Nephron (organoid): ENCODE data around the gene KDM4D.
"Not testable (repeated sequence)": the region's sequence is repeated elsewhere in the genome, so short reads cannot be mapped to it uniquely, and the experiment has no call there.

ENCODE experiments used
- H3K27ac Mint-ChIP-seq, 3 experiments: 2 replicates each; pipeline ENCODE4 v1.8.0; 2020; ENCODE audit warnings: mixed read lengths in 3 of 3, mild to moderate bottlenecking in 2 of 3, moderate library complexity in 1 of 3
- H3K27me3 Mint-ChIP-seq: 2 replicates; pipeline ENCODE4 v1.8.0; 2021; ENCODE audit warnings: low read depth, mild to moderate bottlenecking, moderate library complexity, mixed read lengths
- H3K36me3 Mint-ChIP-seq: 2 replicates; pipeline ENCODE4 v1.8.0; 2020; ENCODE audit warnings: low read depth, mixed read lengths
- H3K4me1 Mint-ChIP-seq: 2 replicates; pipeline ENCODE4 v1.8.0; 2020; ENCODE audit warnings: mixed read lengths
- H3K4me3 Mint-ChIP-seq, 3 experiments: 2 replicates each; pipeline ENCODE4 v1.8.0; 2020; ENCODE audit warnings: mild to moderate bottlenecking in 3 of 3, mixed read lengths in 3 of 3, moderate library complexity in 2 of 3
- H3K9me3 Mint-ChIP-seq: 2 replicates; pipeline ENCODE4 v1.8.0; 2020; ENCODE audit warnings: mixed read lengths
- TF ChIP-seq, protein P1 (sequence below), 3 experiments: fragments of 200-600 bp; sonication (generic); IDR thresholded peaks; one replicate each; pipeline ENCODE4 v1.5.0; 2021; ENCODE audit warnings: antibody characterized with exemption in 3 of 3; ENCODE audit not compliant: unreplicated experiment in 3 of 3

The KDM4D gene

DNA sequence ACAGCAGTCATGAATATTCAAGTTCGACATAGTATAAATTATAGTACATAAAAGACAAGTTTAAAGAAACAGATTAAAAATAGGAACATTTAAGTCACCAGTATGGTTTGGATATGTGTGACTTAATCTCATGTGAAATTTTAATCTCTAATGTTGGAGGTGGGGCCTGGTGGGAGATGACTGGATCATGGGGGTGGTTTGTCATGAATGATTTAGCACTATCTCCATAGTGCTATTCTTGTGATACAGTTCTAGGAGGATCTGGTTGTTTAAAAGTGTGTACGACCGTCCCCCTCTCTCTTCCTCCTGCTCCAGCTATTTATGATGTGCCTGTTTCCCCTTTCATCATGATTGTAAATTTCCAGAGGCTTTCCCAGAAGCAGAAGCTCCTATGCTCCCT, 54.8 kb downstream of the KDM4D start:
- Mint-ChIP-seq H3K27ac (no peak overlapping the region), H3K9me3 (peaks cover 4% of the 10 kb centered on the region), H3K27me3 (peaks cover 10% of the 10 kb centered on the region), H3K36me3 (no peaks in the 10 kb centered on the region), H3K4me1 (peaks cover 6% of the 10 kb centered on the region), H3K4me3 (no peak overlapping the region)
- TF ChIP-seq, protein P1, sequence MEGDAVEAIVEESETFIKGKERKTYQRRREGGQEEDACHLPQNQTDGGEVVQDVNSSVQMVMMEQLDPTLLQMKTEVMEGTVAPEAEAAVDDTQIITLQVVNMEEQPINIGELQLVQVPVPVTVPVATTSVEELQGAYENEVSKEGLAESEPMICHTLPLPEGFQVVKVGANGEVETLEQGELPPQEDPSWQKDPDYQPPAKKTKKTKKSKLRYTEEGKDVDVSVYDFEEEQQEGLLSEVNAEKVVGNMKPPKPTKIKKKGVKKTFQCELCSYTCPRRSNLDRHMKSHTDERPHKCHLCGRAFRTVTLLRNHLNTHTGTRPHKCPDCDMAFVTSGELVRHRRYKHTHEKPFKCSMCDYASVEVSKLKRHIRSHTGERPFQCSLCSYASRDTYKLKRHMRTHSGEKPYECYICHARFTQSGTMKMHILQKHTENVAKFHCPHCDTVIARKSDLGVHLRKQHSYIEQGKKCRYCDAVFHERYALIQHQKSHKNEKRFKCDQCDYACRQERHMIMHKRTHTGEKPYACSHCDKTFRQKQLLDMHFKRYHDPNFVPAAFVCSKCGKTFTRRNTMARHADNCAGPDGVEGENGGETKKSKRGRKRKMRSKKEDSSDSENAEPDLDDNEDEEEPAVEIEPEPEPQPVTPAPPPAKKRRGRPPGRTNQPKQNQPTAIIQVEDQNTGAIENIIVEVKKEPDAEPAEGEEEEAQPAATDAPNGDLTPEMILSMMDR (IDR thresholded peaks at IDR 0.05; ENCODE audit: unreplicated experiment in 3 of 3) = no peak

DNA sequence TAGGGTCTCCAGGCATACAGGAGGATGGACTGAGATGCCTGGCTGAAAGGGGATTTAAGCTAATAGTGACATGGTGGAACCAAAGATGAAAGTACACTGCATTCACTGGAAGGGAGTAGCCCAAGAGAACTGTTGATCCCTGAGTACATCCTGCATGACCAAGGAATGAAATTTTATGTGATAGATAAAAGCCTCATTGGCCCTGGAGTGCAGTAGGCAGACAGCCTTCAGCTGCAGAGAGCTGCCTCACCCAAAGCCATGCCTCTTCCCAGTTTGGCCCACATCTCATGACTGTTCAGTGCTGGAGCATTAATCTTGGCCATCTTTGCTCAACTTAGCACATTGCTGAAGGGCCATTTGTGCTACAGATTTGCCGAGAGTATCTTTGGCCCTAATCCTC, 59.5 kb downstream of the KDM4D start:
- TF ChIP-seq, protein P1 (IDR thresholded peaks at IDR 0.05; ENCODE audit: unreplicated experiment in 3 of 3) = no peak
- Mint-ChIP-seq H3K9me3 (peaks cover 4% of the 10 kb centered on the region), H3K27ac (no peak overlapping the region), H3K27me3 (no peaks in the 10 kb centered on the region), H3K4me3 (no peak overlapping the region), H3K4me1 (peaks cover 6% of the 10 kb centered on the region), H3K36me3 (no peaks in the 10 kb centered on the region)

DNA sequence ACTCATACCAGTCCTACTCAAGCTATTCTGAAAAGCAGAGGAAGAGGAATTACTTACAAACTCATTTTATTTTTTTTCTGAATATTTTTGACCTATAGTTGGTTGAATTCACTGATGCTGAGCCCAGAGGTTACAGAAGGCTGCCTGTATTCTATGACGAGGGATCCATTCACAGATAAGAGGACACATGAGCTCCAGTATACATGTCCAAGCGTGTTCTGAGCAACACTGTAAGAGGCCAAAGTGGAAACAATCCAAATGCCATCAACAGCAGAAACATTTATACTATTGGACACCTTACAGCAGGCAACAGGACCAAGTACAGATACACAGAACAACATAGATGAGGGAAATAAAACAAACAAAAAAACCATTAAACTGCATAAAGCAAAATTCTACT, 61.8 kb downstream of the KDM4D start:
- no peaks in the 10 kb centered on the region for H3K27me3 Mint-ChIP-seq
- H3K9me3 Mint-ChIP-seq = peaks cover 2% of the 10 kb centered on the region
- no peaks in the 10 kb centered on the region for H3K4me1 Mint-ChIP-seq
- TF ChIP-seq, protein P1 (IDR thresholded peaks at IDR 0.05; ENCODE audit: unreplicated experiment in 3 of 3) = no peak
- H3K27ac Mint-ChIP-seq = no peak overlapping the region
- no peak overlapping the region for H3K4me3 Mint-ChIP-seq
- no peaks in the 10 kb centered on the region for H3K36me3 Mint-ChIP-seq

DNA sequence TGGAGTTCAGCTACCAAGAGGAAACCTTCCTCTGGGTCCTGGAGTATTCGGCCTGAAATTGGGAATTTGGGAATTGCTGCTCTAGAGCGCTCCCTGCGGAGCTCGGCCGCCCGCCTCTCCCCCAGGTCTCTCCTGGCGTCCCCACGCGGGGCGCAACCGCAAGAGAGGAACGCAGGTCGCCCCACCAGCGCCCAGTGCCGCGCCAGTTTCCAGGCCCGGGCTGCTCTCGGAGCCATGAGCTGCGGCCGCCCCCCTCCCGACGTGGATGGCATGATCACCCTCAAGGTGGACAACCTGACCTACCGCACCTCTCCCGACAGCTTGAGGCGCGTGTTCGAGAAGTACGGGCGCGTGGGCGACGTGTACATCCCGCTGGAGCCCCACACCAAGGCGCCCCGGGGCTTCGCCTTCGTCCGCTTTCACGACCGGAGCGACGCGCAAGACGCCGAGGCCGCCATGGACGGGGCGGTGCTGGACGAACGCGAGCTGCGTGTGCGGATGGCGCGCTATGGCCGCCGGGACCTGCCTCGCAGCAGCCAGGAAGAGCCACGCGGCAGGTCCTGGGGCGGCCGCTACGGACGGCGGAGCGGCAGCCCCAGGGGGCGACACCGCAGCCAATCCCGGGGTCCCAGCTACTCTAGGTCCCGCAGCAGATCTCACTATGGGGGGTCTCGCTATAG, 64.0 kb downstream of the KDM4D start:
- not testable (repeated sequence) for H3K27ac Mint-ChIP-seq, H3K27me3 Mint-ChIP-seq, H3K4me1 Mint-ChIP-seq, H3K9me3 Mint-ChIP-seq, H3K4me3 Mint-ChIP-seq, H3K36me3 Mint-ChIP-seq

DNA sequence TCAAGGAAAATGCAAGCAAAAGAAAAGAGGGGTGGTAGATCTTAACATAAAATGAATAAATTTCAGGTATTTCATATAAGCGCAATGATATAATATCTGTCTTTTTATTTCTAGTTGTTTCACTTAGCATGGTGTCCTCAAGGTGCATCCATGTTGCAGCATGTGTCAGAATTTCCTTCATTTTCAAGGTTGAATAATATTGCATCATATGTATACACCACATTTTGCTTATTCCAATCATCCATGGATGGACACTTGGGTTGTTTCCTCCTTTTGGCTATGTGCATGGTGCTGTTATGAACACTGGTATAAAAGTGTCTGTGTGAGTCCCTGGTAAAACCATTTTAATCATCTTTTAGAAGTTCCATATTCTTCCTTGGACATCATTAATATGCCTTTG, 68.7 kb downstream of the KDM4D start:
- H3K4me3 Mint-ChIP-seq = no peak overlapping the region

DNA sequence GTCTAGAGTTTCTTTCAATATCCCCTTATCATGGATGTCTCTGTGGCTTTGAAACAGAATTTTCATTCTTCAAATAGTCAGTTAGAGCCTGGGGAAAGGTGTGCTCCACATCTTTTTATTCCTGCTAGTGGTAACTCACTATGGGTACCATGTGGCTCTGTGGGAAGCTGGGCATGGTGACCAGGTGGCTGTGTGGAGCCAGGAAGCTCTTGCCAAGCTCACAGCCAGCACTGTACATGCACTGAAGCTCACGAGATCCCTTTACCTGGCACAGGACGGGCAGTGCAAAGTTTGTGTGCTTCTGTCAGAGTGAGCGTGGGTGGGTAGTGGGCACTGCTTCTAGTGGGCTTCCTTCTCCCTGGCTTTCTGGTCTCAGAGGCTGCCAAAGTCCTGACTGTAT, 69.4 kb downstream of the KDM4D start:
- Mint-ChIP-seq H3K9me3 (no peaks in the 10 kb centered on the region), H3K4me1 (no peaks in the 10 kb centered on the region), H3K27ac (no peak overlapping the region), H3K27me3 (peaks cover 12% of the 10 kb centered on the region), H3K4me3 (no peak overlapping the region), H3K36me3 (no peaks in the 10 kb centered on the region)
- TF ChIP-seq, protein P1 (IDR thresholded peaks at IDR 0.05; ENCODE audit: unreplicated experiment in 3 of 3) = no peak

More for the DNA sequence above, 68.7 kb downstream of the KDM4D start:
- H3K27me3 Mint-ChIP-seq = peaks cover 12% of the 10 kb centered on the region
- no peaks in the 10 kb centered on the region for H3K36me3 Mint-ChIP-seq
- no peaks in the 10 kb centered on the region for H3K9me3 Mint-ChIP-seq
- H3K4me1 Mint-ChIP-seq = no peaks in the 10 kb centered on the region
- TF ChIP-seq, protein P1 (IDR thresholded peaks at IDR 0.05; ENCODE audit: unreplicated experiment in 3 of 3) = no peak
- H3K27ac Mint-ChIP-seq = no peak overlapping the region
